Measurements from ENCODE around the gene ATP2A1. TPM values are rescaled to one million over a fixed set of nuclear protein-coding genes. Genes with fewer than 3 reads are reported as not detected.
A peak's percentile ranks its signal among the peaks of the same experiment; 100 is the strongest.

ATP2A1 gene
- total and polyA plus RNA-seq, 2 of the 4 experiments (the other 2 are of a cell fraction) = under 0.01 to 0.63 TPM

GRCh38 chr16:28863929-28864793 lies 14.1 kb upstream of the ATP2A1 start:
- Histone ChIP-seq H3K27ac (ENCODE audit: insufficient read depth, low read length) (peak overlapping the region; percentile 95), H2BK20ac (ENCODE audit: low read depth, low read length) (no peak overlapping the region), H3K9me3 (ENCODE audit: control insufficient read depth, insufficient read depth, low read length) (no peaks in the 10 kb centered on the region), H3K4me3 (ENCODE audit: insufficient read depth, low read depth, low read length) (peak overlapping the region; percentile 93), H3K18ac (ENCODE audit: low read depth, low read length) (no peak overlapping the region), H3K36me3 (ENCODE audit: control insufficient read depth, insufficient read depth, low read length) (peaks cover 16% of the 10 kb centered on the region; the same call in 1 of the 2 replicates), H2AK9ac (replicated peaks; ENCODE audit: low read depth, low read length, poor library complexity) (peak overlapping the region; percentile 96), H2BK120ac (ENCODE audit: low read depth, low read length) (no peak overlapping the region), H3K4ac (ENCODE audit: low read depth, low read length) (peak overlapping the region; percentile 60), H3K27me3 (ENCODE audit: control insufficient read depth, insufficient read depth, low read length) (no peaks in the 10 kb centered on the region), H3K23ac (ENCODE audit: low read depth, low read length) (peak overlapping the region; percentile 72), H4K91ac (ENCODE audit: insufficient read depth, low read depth, low read length) (peak overlapping the region; percentile 63), H2BK5ac (ENCODE audit: low read depth, low read length, poor library complexity, severe bottlenecking) (peak overlapping the region; percentile 7), H2AFZ (replicated peaks; ENCODE audit: low read length, poor library complexity) (peak overlapping the region; percentile 100), H2BK15ac (ENCODE audit: low read depth, low read length) (no peak overlapping the region), H3K4me1 (ENCODE audit: control insufficient read depth, insufficient read depth, low read length) (peaks cover 5% of the 10 kb centered on the region; the same call in 1 of the 2 replicates), H3K14ac (replicated peaks; ENCODE audit: low read depth, low read length) (peak overlapping the region; percentile 64; the same call in 1 of the 2 replicates), H4K5ac (ENCODE audit: low read depth, low read length) (no peak overlapping the region), H4K20me1 (ENCODE audit: insufficient read depth, low read length) (peaks cover 12% of the 10 kb centered on the region), H3K4me2 (ENCODE audit: low read depth, low read length) (peak overlapping the region; percentile 97), H3K9me1 (ENCODE audit: insufficient read depth, low read length) (peaks cover 10% of the 10 kb centered on the region; the same call in 1 of the 2 replicates), H2AK5ac (ENCODE audit: low read depth, low read length) (peak overlapping the region; percentile 86), H4K8ac (ENCODE audit: low read depth in 2 of 2, low read length in 2 of 2) (peak overlapping the region; percentile 98 to 100; a peak in 2 of 4 replicates), H3K9ac (ENCODE audit: low read depth, low read length) (peak overlapping the region; percentile 85), H3K56ac (ENCODE audit: extremely low read depth, insufficient read depth, low read length) (peak overlapping the region; percentile 58), H3K79me1 (ENCODE audit: low read depth in 1 of 2, low read length in 2 of 2) (peaks cover 25 to 60% of the 10 kb centered on the region in 2 experiments)
- ATAC-seq (ENCODE audit: low read depth) (peak; percentile 3), DNase-seq (peak; percentile 55)
- ChIA-PET POLR2A (ENCODE audit: unreplicated experiment) (interaction anchor here (0.6 to 1.0 kb wide), 2 partner anchors 10 to 589 kb away, joined by 4 to 11 read pairs; no protein-coding TSS in a partner anchor), CTCF (interaction anchor here (0.6 to 1.5 kb wide), 2 partner anchors 9 to 80 kb away, joined by 4 read pairs; no protein-coding TSS in a partner anchor)
- no TSS peak for BruUV-seq (replicated peaks)
- intact Hi-C loops (cut with micrococcal nuclease) (loop anchor here (2.0 to 5.0 kb wide), 4 partner anchors 17 to 83 kb away; partner anchors contain the start of genes ATXN2L, RABEP2 and TUFM), in situ Hi-C loops (cut with MboI; ENCODE audit: low sequenced_read_pairs) (no loop called here), dilution Hi-C loops (cut with HindIII; ENCODE audit: low sequenced_read_pairs, unreplicated experiment) (no loop called here)
- TF ChIP-seq RAD21 (IDR thresholded peaks at IDR 0.05; ENCODE audit: low read length) (no peak), BHLHE40 (IDR thresholded peaks at IDR 0.05; ENCODE audit: low read depth, low read length) (no peak), CHD1 (IDR thresholded peaks at IDR 0.05; ENCODE audit: low read depth, low read length) (no peak), MXI1 (IDR thresholded peaks at IDR 0.05; ENCODE audit: borderline replicate concordance, low read depth, low read length) (peak; percentile 15; the same call in 1 of the 2 replicates), ELK1 (IDR thresholded peaks at IDR 0.05; ENCODE audit: borderline replicate concordance, low read depth, low read length) (no peak)
- 4% methylated on average over 5 of the region's 42 CpGs; no CpG with 5 or more reads in 1 of the 2 experiments for WGBS, 2 experiments (ENCODE audit: extremely low coverage in 2 of 2, insufficient read length in 1 of 2)
